H1 (cell line): ENCODE results near the gene DGKD. TPM values are rescaled to one million over a fixed set of nuclear protein-coding genes. Genes with fewer than 3 reads are reported as not detected.

Source experiments
- CTCF ChIA-PET: fragments of 300-600 bp; sonication (Branson Sonifier 250); formaldehyde crosslinking; loops from one replicate; lab custom pipeline; 2021; ENCODE audit not compliant: partially characterized antibody; lab: Charles Lee
- POLR2A ChIA-PET: fragments of 300-600 bp; sonication (Branson Sonifier 250); formaldehyde crosslinking; loops from one replicate; lab custom pipeline; 2021; ENCODE audit warnings: inconsistent platforms; ENCODE audit not compliant: partially characterized antibody; lab: Charles Lee
- DNase-seq, 2 experiments: peaks; one replicate each; pipeline versions ENCODE4 v3.0.0 to v3.0.0-alpha.2; 2010 to 2022; ENCODE audit warnings: low spot score in 2 of 2, low read depth in 1 of 2, mixed read lengths in 1 of 2
- FAIRE-seq: peaks from 2 replicates; lab custom pipeline; 2011; peaks lifted over from hg19 to GRCh38; lab: Jason Lieb, UNC
- H2AFZ ChIP-seq: 2 replicates; pipeline ENCODE4 v1.8.1; 2012; ENCODE audit warnings: low read length, inconsistent platforms
- H2AK5ac ChIP-seq: 2 replicates; pipeline ENCODE4 v1.6.1; 2013; ENCODE audit warnings: low read depth, low read length
- H2BK120ac ChIP-seq: replicated peaks from 2 replicates; pipeline ENCODE3; 2013; ENCODE audit warnings: low read depth, low read length, inconsistent platforms
- H2BK12ac ChIP-seq: 2 replicates; pipeline ENCODE4 v1.6.1; 2013; ENCODE audit warnings: low read depth, low read length
- H2BK15ac ChIP-seq: 2 replicates; pipeline ENCODE4 v1.6.1; 2013; ENCODE audit warnings: low read length
- H2BK20ac ChIP-seq: 2 replicates; pipeline ENCODE4 v1.6.1; 2013; ENCODE audit warnings: low read length
- H2BK5ac ChIP-seq: 2 replicates; pipeline ENCODE4 v1.6.1; 2013; ENCODE audit warnings: low read depth, low read length
- H3K14ac ChIP-seq: 2 replicates; pipeline ENCODE4 v1.6.1; 2013; ENCODE audit warnings: inconsistent platforms; ENCODE audit not compliant: insufficient read length
- H3K18ac ChIP-seq: 2 replicates; pipeline ENCODE4 v1.6.1; 2013; ENCODE audit warnings: low read length; ENCODE audit errors: extremely low read depth
- H3K23ac ChIP-seq: 2 replicates; pipeline ENCODE4 v1.6.1; 2013; ENCODE audit warnings: inconsistent platforms; ENCODE audit not compliant: insufficient read length
- H3K23me2 ChIP-seq: 2 replicates; pipeline ENCODE4 v1.6.1; 2013; ENCODE audit warnings: low read depth, low read length
- H3K27ac ChIP-seq: 2 replicates; pipeline ENCODE4 v1.6.1; 2011; ENCODE audit warnings: low read depth, low read length, inconsistent platforms
- H3K27me3 ChIP-seq, 4 experiments: replicated peaks in 1 of 4; 1 replicate in 1 of 4; 2 replicates in 3 of 4; pipeline versions ENCODE4 v1.6.1 to v1.8.1; 2011 to 2013; ENCODE audit warnings: low read length in 3 of 4, mild to moderate bottlenecking in 3 of 4, inconsistent platforms in 2 of 4, mixed read lengths in 2 of 4, moderate library complexity in 1 of 4; ENCODE audit not compliant: control insufficient read depth in 3 of 4, insufficient read depth in 3 of 4; ENCODE audit errors: extremely low read depth in 1 of 4
- H3K36me3 ChIP-seq, 4 experiments: 2 replicates each; pipeline versions ENCODE4 v1.6.1 to v1.8.1; 2011 to 2013; ENCODE audit warnings: mild to moderate bottlenecking in 4 of 4, low read length in 3 of 4, moderate library complexity in 2 of 4, control low read depth in 1 of 4, inconsistent platforms in 1 of 4; ENCODE audit not compliant: insufficient read depth in 4 of 4, control insufficient read depth in 2 of 4
- H3K4ac ChIP-seq: replicated peaks from 2 replicates; pipeline ENCODE3; 2013; ENCODE audit warnings: low read length, low read depth, mixed read lengths, inconsistent platforms; ENCODE audit not compliant: insufficient read length
- H3K4me1 ChIP-seq, 4 experiments: replicated peaks in 1 of 4; 1 replicate in 1 of 4; 2 replicates in 3 of 4; pipeline versions ENCODE4 v1.6.1 to v1.8.1; 2011 to 2013; ENCODE audit warnings: low read length in 3 of 4, inconsistent platforms in 2 of 4, mixed read lengths in 1 of 4; ENCODE audit not compliant: insufficient read depth in 4 of 4, control insufficient read depth in 3 of 4
- H3K4me2 ChIP-seq, 2 experiments: 2 replicates each; pipeline versions ENCODE4 v1.6.1 to v1.8.1; 2011 to 2013; ENCODE audit warnings: low read depth in 2 of 2, low read length in 2 of 2, control low read depth in 1 of 2, inconsistent platforms in 1 of 2, mild to moderate bottlenecking in 1 of 2; ENCODE audit not compliant: insufficient read depth in 1 of 2
- H3K4me3 ChIP-seq, 4 experiments: fragments of 200-600, 300-600 bp in 1 of 4; sonication (generic), shearing (Covaris generic), sonication (Bioruptor Twin) in 1 of 4; 2 replicates each; pipeline versions ENCODE4 v1.5.1 to v1.8.1; 2011 to 2016; ENCODE audit warnings: low read length in 4 of 4, low read depth in 3 of 4, control low read depth in 2 of 4, inconsistent platforms in 2 of 4, mild to moderate bottlenecking in 2 of 4, mixed read lengths in 1 of 4, moderate library complexity in 1 of 4; ENCODE audit not compliant: insufficient read depth in 2 of 4; ENCODE audit errors: extremely low read depth in 1 of 4
- H3K56ac ChIP-seq: replicated peaks from 2 replicates; pipeline ENCODE3; 2013; ENCODE audit warnings: low read depth, mild to moderate bottlenecking, mixed read lengths, low read length, inconsistent platforms; ENCODE audit not compliant: insufficient read length
- H3K79me1 ChIP-seq: 2 replicates; pipeline ENCODE4 v1.6.1; 2013; ENCODE audit warnings: low read depth, low read length, control low read depth
- H3K79me2 ChIP-seq, 2 experiments: 2 replicates each; pipeline versions ENCODE4 v1.6.1 to v1.8.1; 2012 to 2013; ENCODE audit warnings: low read length in 2 of 2, mild to moderate bottlenecking in 2 of 2, inconsistent platforms in 1 of 2; ENCODE audit not compliant: insufficient read depth in 2 of 2, control insufficient read depth in 1 of 2
- H3K9ac ChIP-seq, 4 experiments: replicated peaks in 1 of 4; 1 replicate in 1 of 4; 2 replicates in 3 of 4; pipeline versions ENCODE4 v1.6.1 to v1.8.1; 2011 to 2013; ENCODE audit warnings: low read depth in 3 of 4, low read length in 3 of 4, control low read depth in 2 of 4, mild to moderate bottlenecking in 2 of 4, moderate library complexity in 2 of 4, inconsistent platforms in 1 of 4; ENCODE audit errors: extremely low read depth in 1 of 4
- H3K9me3 ChIP-seq, 2 experiments: 2 replicates each; pipeline versions ENCODE4 v1.6.1 to v1.8.1; 2012 to 2013; ENCODE audit warnings: mild to moderate bottlenecking in 2 of 2, moderate library complexity in 2 of 2, control low read depth in 1 of 2, inconsistent platforms in 1 of 2, low read depth in 1 of 2, low read length in 1 of 2, mixed read lengths in 1 of 2; ENCODE audit not compliant: insufficient read depth in 2 of 2
- H4K20me1 ChIP-seq, 2 experiments: replicated peaks in 1 of 2; 2 replicates each; pipeline versions ENCODE3 to v1.8.1; 2011 to 2013; ENCODE audit warnings: inconsistent platforms in 2 of 2, low read length in 2 of 2, mild to moderate bottlenecking in 1 of 2; ENCODE audit not compliant: insufficient read depth in 2 of 2, control insufficient read depth in 1 of 2
- H4K5ac ChIP-seq: 2 replicates; pipeline ENCODE4 v1.6.1; 2013; ENCODE audit warnings: low read length, low read depth, mixed read lengths, inconsistent platforms; ENCODE audit not compliant: insufficient read length
- H4K8ac ChIP-seq: 2 replicates; pipeline ENCODE4 v1.8.0; 2013; ENCODE audit warnings: mild to moderate bottlenecking, moderate library complexity, low read length, inconsistent platforms; ENCODE audit not compliant: insufficient read depth; ENCODE audit errors: extremely low read depth
- H4K91ac ChIP-seq: replicated peaks from 2 replicates; pipeline ENCODE3; 2013; ENCODE audit warnings: low read length, mixed read lengths, inconsistent platforms; ENCODE audit not compliant: insufficient read length
- BACH1 ChIP-seq: IDR thresholded peaks from 2 replicates; pipeline ENCODE4 v1.6.1; 2012; ENCODE audit warnings: low read length, improper control_type of control experiment
- CTBP2 ChIP-seq: IDR thresholded peaks from 2 replicates; pipeline ENCODE4 v1.7.0; 2011; ENCODE audit warnings: borderline replicate concordance, mild to moderate bottlenecking, moderate library complexity, mixed read lengths, low read length; ENCODE audit not compliant: insufficient read depth, insufficient read length
- GABPA ChIP-seq: IDR thresholded peaks from 2 replicates; pipeline ENCODE4 v1.6.1; 2011; ENCODE audit warnings: mild to moderate bottlenecking, low read length, moderate library complexity, borderline replicate concordance; ENCODE audit not compliant: insufficient read depth
- JUN ChIP-seq: IDR thresholded peaks from 2 replicates; pipeline ENCODE4 v1.6.1; 2011; ENCODE audit warnings: low read depth, mild to moderate bottlenecking, improper control_type of control experiment, low read length
- KDM1A ChIP-seq: fragments of 200-600, 300-600 bp; sonication (generic); IDR thresholded peaks from 2 replicates; pipeline ENCODE4 v1.7.1; 2016; ENCODE audit warnings: mild to moderate bottlenecking, low read length, borderline replicate concordance
- SIN3A ChIP-seq, 2 experiments: IDR thresholded peaks in 1 of 2; conservative IDR thresholded peaks in 1 of 2; 2 replicates each; pipeline ENCODE4 v1.6.1; 2011 to 2012; ENCODE audit warnings: low read length in 2 of 2, improper control_type of control experiment in 1 of 2, low read depth in 1 of 2, mild to moderate bottlenecking in 1 of 2
- TCF12 ChIP-seq: IDR thresholded peaks from 2 replicates; pipeline ENCODE4 v1.6.1; 2011; ENCODE audit warnings: low read depth, mild to moderate bottlenecking, low read length
- WGBS, 2 experiments: shearing (Covaris generic) in 1 of 2; methylation state at CpG; one replicate each; pipeline versions ENCODE4 v1.1.6 to v1.1.7; 2013 to 2015; ENCODE audit warnings: low lambda C conversion rate in 2 of 2, mixed read lengths in 2 of 2, inconsistent platforms in 1 of 2, low coverage in 1 of 2, missing lambda C conversion rate in 1 of 2; ENCODE audit not compliant: insufficient replicate concordance in 2 of 2, insufficient coverage in 1 of 2, insufficient read length in 1 of 2; ENCODE audit errors: extremely low coverage in 1 of 2, missing lambda C conversion rate in 1 of 2; 5-methylcytosine and 5-hydroxymethylcytosine counted together
- polyA plus RNA-seq, 7 experiments: library from polyadenylated mRNA; depleted of rRNA in 3 of 7; stranded (reverse) in 5 of 7; unstranded in 2 of 7; fragments of >200 nt in 5 of 7; fragments of 200-250 nt in 2 of 7; gene quantifications; 1 replicate in 5 of 7; 2 replicates in 1 of 7; 4 replicates in 1 of 7; pipeline versions ENCODE4 v1.2.1 to v1.2.3, GENCODE V29; 2011 to 2013; ENCODE audit warnings: missing spikeins in 2 of 7, mixed read lengths in 2 of 7
- total RNA-seq: library from RNA; stranded (reverse); fragmentation: NEBNext Ultra II Directional; extraction: Animal tissue kit (Norgen Biotek cat#: 25700); gene quantifications from 2 replicates; pipeline ENCODE4 v1.2.1, GENCODE V29; 2021

DGKD gene
- total and polyA plus RNA-seq, 2 of the 8 experiments (the other 6 are each of a cell fraction or from before 2014, with no cell fraction given): 7.7 to 30.9 TPM

GRCh38 chr2:233486357-233486756 is 132.1 kb downstream of the DGKD start:
- Histone ChIP-seq H3K4me3 (no peak overlapping the region), H3K4me1 (no peaks in the 10 kb centered on the region), H3K36me3 (peaks cover 0 to 16% (median 3%) of the 10 kb centered on the region in 4 experiments; a peak in 4 of 8 replicates), H3K4ac (no peak overlapping the region), H3K23ac (no peak overlapping the region), H4K8ac (no peak overlapping the region), H4K91ac (no peak overlapping the region), H2BK5ac (no peak overlapping the region), H2AK5ac (no peak overlapping the region), H3K9ac (no peak overlapping the region), H3K9me3 (peaks cover 3 to 7% of the 10 kb centered on the region in 2 experiments), H4K20me1 (no peaks in the 10 kb centered on the region), H3K4me2 (no peak overlapping the region), H2BK20ac (no peak overlapping the region), H2AFZ (no peak overlapping the region), H3K27ac (no peak overlapping the region), H3K79me2 (no peaks in the 10 kb centered on the region), H4K5ac (no peak overlapping the region), H3K79me1 (no peaks in the 10 kb centered on the region), H2BK12ac (no peak overlapping the region), H3K56ac (no peak overlapping the region), H2BK120ac (no peak overlapping the region), H3K23me2 (no peaks in the 10 kb centered on the region), H3K27me3 (no peaks in the 10 kb centered on the region), H3K18ac (no peak overlapping the region), H2BK15ac (no peak overlapping the region), H3K14ac (no peak overlapping the region)
- TF ChIP-seq BACH1 (no peak), TCF12 (no peak), CTBP2 (no peak), SIN3A (conservative IDR thresholded peaks at IDR 0.05 in 1 of 2, IDR thresholded peaks at IDR 0.05 in 1 of 2; ENCODE audit: low read depth in 1 of 2, low read length in 2 of 2) (no peak), GABPA (no peak), KDM1A (no peak), JUN (no peak)
- WGBS, 2 experiments: 84% methylated on average over 4 of the region's 4 CpGs; no CpG with 5 or more reads in 1 of the 2 experiments
- FAIRE-seq (no peak), DNase-seq (no peak)
- POLR2A ChIA-PET: no interaction called here
- CTCF ChIA-PET: interaction anchor here (1.6 kb wide), 1 partner anchor 42 kb away, joined by 5 read pairs; no protein-coding TSS in a partner anchor
